ENCODE measurements around the gene NFIL3. TPM values are rescaled to one million over a fixed set of nuclear protein-coding genes. Genes with fewer than 3 reads are reported as not detected.

NFIL3 gene
- total RNA-seq, 4 donors from 2014 or later, result 15.8 to 26.4 (median 22.2) TPM

GRCh38 chr9:91422758-91423711 is 597 bp downstream of the NFIL3 start:
- in situ Hi-C loops (cut with MboI; ENCODE audit: low pct_ligation_motif_present in 1 of 4, low pct_unique_long_range_greater_than_20kb in 1 of 4, low sequenced_read_pairs in 3 of 4), result loop anchor here in 1 of 4 donors (10.0 kb wide), 2 partner anchors 58 to 228 kb away; partner anchors contain the start of gene AUH
- DNase-seq, result peak; percentile 75

GRCh38 chr9:91421971-91422757 is 1.5 kb downstream of the NFIL3 start:
- intact Hi-C loops (cut with DNase I; ENCODE audit: low total_unique reads) (loop anchor here (2.0 kb wide), 1 partner anchor 229 kb away; no protein-coding TSS in a partner anchor), in situ Hi-C loops (cut with MboI; ENCODE audit: low pct_ligation_motif_present in 1 of 4, low pct_unique_long_range_greater_than_20kb in 1 of 4, low sequenced_read_pairs in 3 of 4) (loop anchor here in 1 of 4 donors (10.0 kb wide), 2 partner anchors 57 to 227 kb away; partner anchors contain the start of gene AUH)
- peaks cover 12 to 61% (median 42%) of the 10 kb centered on the region in 4 donors for H3K4me1 ChIP-seq
- no peaks in the 10 kb centered on the region for H3K36me3 ChIP-seq
- TF ChIP-seq EP300 (IDR thresholded peaks at IDR 0.05; ENCODE audit: low read depth) (no peak), CTCF (IDR thresholded peaks at IDR 0.05) (no peak), POLR2AphosphoS5 (IDR thresholded peaks at IDR 0.05) (no peak), POLR2A (IDR thresholded peaks at IDR 0.05) (no peak)
- H3K4me3 ChIP-seq, result peak overlapping the region; percentile 60 to 83 (median 69)
- DNase-seq, result peak; percentile 23
- peaks cover 6% of the 10 kb centered on the region for H3K27me3 ChIP-seq
- H3K27ac ChIP-seq, result peak overlapping the region; percentile 93 to 98 (median 94)
- no peaks in the 10 kb centered on the region for H3K9me3 ChIP-seq
- 2 to 3% methylated on average over 15 to 16 of the region's 16 CpGs for WGBS, 2 donors (ENCODE audit: low coverage in 1 of 2)

More at GRCh38 chr9:91422758-91423711, 597 bp downstream of the NFIL3 start:
- intact Hi-C loops (cut with DNase I; ENCODE audit: low total_unique reads), result loop anchor here (2.0 kb wide), 1 partner anchor 230 kb away; no protein-coding TSS in a partner anchor
- H3K9me3 ChIP-seq, result no peaks in the 10 kb centered on the region
- peaks cover 6% of the 10 kb centered on the region for H3K27me3 ChIP-seq
- H3K27ac ChIP-seq, result peak overlapping the region; percentile 93 to 98 (median 94)
- peaks cover 12 to 53% (median 42%) of the 10 kb centered on the region in 4 donors for H3K4me1 ChIP-seq
- 0 to 1% methylated on average over 10 to 37 of the region's 76 CpGs for WGBS, 2 donors (ENCODE audit: low coverage in 1 of 2)
- TF ChIP-seq POLR2AphosphoS5 (IDR thresholded peaks at IDR 0.05) (peak; percentile 82 to 86 (median 85)), CTCF (IDR thresholded peaks at IDR 0.05) (peak in 2 of 5 experiments; percentile 13 to 31), EP300 (IDR thresholded peaks at IDR 0.05; ENCODE audit: low read depth) (peak; percentile 98), POLR2A (IDR thresholded peaks at IDR 0.05) (peak; percentile 65)
- H3K4me3 ChIP-seq, result peak overlapping the region; percentile 60 to 83 (median 69)
- H3K36me3 ChIP-seq, result no peaks in the 10 kb centered on the region

- in situ Hi-C loops (cut with MboI; ENCODE audit: low pct_ligation_motif_present in 1 of 4, low pct_unique_long_range_greater_than_20kb in 1 of 4, low sequenced_read_pairs in 3 of 4) (loop anchor here in 1 of 4 donors (10.0 kb wide), 2 partner anchors 56 to 226 kb away; partner anchors contain the start of gene AUH), intact Hi-C loops (cut with DNase I; ENCODE audit: low total_unique reads) (no loop called here)
- DNase-seq, result peak; percentile 30
- no peaks in the 10 kb centered on the region for H3K36me3 ChIP-seq
- H3K27ac ChIP-seq, result peak overlapping the region; percentile 93 to 98 (median 94)
- peaks cover 6% of the 10 kb centered on the region for H3K27me3 ChIP-seq
- TF ChIP-seq CTCF (IDR thresholded peaks at IDR 0.05), result peak in 4 of 5 experiments; percentile 27 to 36 (median 32)
- no peak for TF ChIP-seq EP300 (IDR thresholded peaks at IDR 0.05; ENCODE audit: low read depth)
- peak overlapping the region; percentile 60 to 83 (median 69) for H3K4me3 ChIP-seq
- no peaks in the 10 kb centered on the region for H3K9me3 ChIP-seq
- WGBS, 2 donors (ENCODE audit: low coverage in 1 of 2), result 8% methylated on average over 33 of the region's 69 CpGs; no CpG with 5 or more reads in 1 of the 2 donors
- H3K4me1 ChIP-seq, result peaks cover 12 to 63% (median 44%) of the 10 kb centered on the region in 4 donors
Observed at GRCh38 chr9:91421128-91421765, 2.4 kb downstream of the NFIL3 start.
